ENCODE results near the gene CNTN1.

Gene CNTN1

GRCh38 chr12:40738856-40739255 is 46.6 kb downstream of the CNTN1 start:
- H2BK5ac ChIP-seq (ENCODE audit: low read length), result no peak overlapping the region
- H3K56ac ChIP-seq (ENCODE audit: low read length), result no peak overlapping the region
- H3K4ac ChIP-seq (ENCODE audit: low read depth, low read length), result no peak overlapping the region
- no peak overlapping the region for H3K18ac ChIP-seq (ENCODE audit: low read length)
- no peak overlapping the region for H2BK120ac ChIP-seq (ENCODE audit: low read depth, low read length)
- H3K79me1 ChIP-seq (ENCODE audit: low read length), result no peaks in the 10 kb centered on the region
- no peak overlapping the region for H3K27ac ChIP-seq (ENCODE audit: low read depth, low read length)
- H3K9ac ChIP-seq (ENCODE audit: low read length), result no peak overlapping the region
- no peak overlapping the region for H3K4me2 ChIP-seq (ENCODE audit: low read length)
- no peak overlapping the region for H4K5ac ChIP-seq (ENCODE audit: low read length)
- no peaks in the 10 kb centered on the region for H3K36me3 ChIP-seq (ENCODE audit: control insufficient read depth, insufficient read depth, low read length)
- H2BK15ac ChIP-seq (replicated peaks; ENCODE audit: low read depth), result no peak overlapping the region
- H3K4me3 ChIP-seq (ENCODE audit: low read length), result no peak overlapping the region
- DNase-seq, result no peak
- H2AK5ac ChIP-seq (ENCODE audit: low read length), result no peak overlapping the region
- H3K23ac ChIP-seq (ENCODE audit: low read length), result no peak overlapping the region
- H3K27me3 ChIP-seq (ENCODE audit: insufficient read depth, low read length, poor library complexity), result no peaks in the 10 kb centered on the region
- H4K8ac ChIP-seq (ENCODE audit: low read depth, low read length), result no peak overlapping the region
- no peaks in the 10 kb centered on the region for H3K79me2 ChIP-seq (ENCODE audit: control insufficient read depth, insufficient read depth, low read length)
- no peaks in the 10 kb centered on the region for H3K4me1 ChIP-seq (ENCODE audit: control insufficient read depth, low read depth, low read length)

GRCh38 chr12:40742041-40742440 is 49.8 kb downstream of the CNTN1 start:
- no peak overlapping the region for H2BK15ac ChIP-seq (replicated peaks; ENCODE audit: low read depth)
- H3K36me3 ChIP-seq (ENCODE audit: control insufficient read depth, insufficient read depth, low read length), result no peaks in the 10 kb centered on the region
- WGBS (ENCODE audit: extremely low coverage, insufficient coverage, low lambda C conversion rate), result no CpG with 5 or more reads among the region's 2 CpGs
- H2AK5ac ChIP-seq (ENCODE audit: low read length), result no peak overlapping the region
- H3K4ac ChIP-seq (ENCODE audit: low read depth, low read length), result no peak overlapping the region
- H2BK5ac ChIP-seq (ENCODE audit: low read length), result no peak overlapping the region
- no peak overlapping the region for H3K9ac ChIP-seq (ENCODE audit: low read length)
- H2BK120ac ChIP-seq (ENCODE audit: low read depth, low read length), result no peak overlapping the region
- H3K18ac ChIP-seq (ENCODE audit: low read length), result no peak overlapping the region
- H4K5ac ChIP-seq (ENCODE audit: low read length), result no peak overlapping the region
- no peak overlapping the region for H3K23ac ChIP-seq (ENCODE audit: low read length)
- no peaks in the 10 kb centered on the region for H3K79me1 ChIP-seq (ENCODE audit: low read length)
- H3K56ac ChIP-seq (ENCODE audit: low read length), result no peak overlapping the region
- no peak overlapping the region for H3K4me3 ChIP-seq (ENCODE audit: low read length)
- H3K27me3 ChIP-seq (ENCODE audit: insufficient read depth, low read length, poor library complexity), result no peaks in the 10 kb centered on the region
- H4K8ac ChIP-seq (ENCODE audit: low read depth, low read length), result no peak overlapping the region
- H3K27ac ChIP-seq (ENCODE audit: low read depth, low read length), result no peak overlapping the region
- DNase-seq, result no peak
- no peak overlapping the region for H3K4me2 ChIP-seq (ENCODE audit: low read length)
- H3K4me1 ChIP-seq (ENCODE audit: control insufficient read depth, low read depth, low read length), result peaks cover 3% of the 10 kb centered on the region
- no peaks in the 10 kb centered on the region for H3K79me2 ChIP-seq (ENCODE audit: control insufficient read depth, insufficient read depth, low read length)

- H2BK120ac ChIP-seq (ENCODE audit: low read depth, low read length), result no peak overlapping the region
- peak; percentile 84 for DNase-seq
- H3K18ac ChIP-seq (ENCODE audit: low read length), result no peak overlapping the region
- H3K9ac ChIP-seq (ENCODE audit: low read length), result no peak overlapping the region
- no peak overlapping the region for H4K8ac ChIP-seq (ENCODE audit: low read depth, low read length)
- H3K23ac ChIP-seq (ENCODE audit: low read length), result no peak overlapping the region
- peaks cover 5% of the 10 kb centered on the region for H3K4me1 ChIP-seq (ENCODE audit: control insufficient read depth, low read depth, low read length)
- H3K56ac ChIP-seq (ENCODE audit: low read length), result no peak overlapping the region
- no peak overlapping the region for H3K4me2 ChIP-seq (ENCODE audit: low read length)
- H2BK5ac ChIP-seq (ENCODE audit: low read length), result no peak overlapping the region
- no peaks in the 10 kb centered on the region for H3K27me3 ChIP-seq (ENCODE audit: insufficient read depth, low read length, poor library complexity)
- H3K27ac ChIP-seq (ENCODE audit: low read depth, low read length), result no peak overlapping the region
- H3K79me1 ChIP-seq (ENCODE audit: low read length), result no peaks in the 10 kb centered on the region
- H2BK15ac ChIP-seq (replicated peaks; ENCODE audit: low read depth), result no peak overlapping the region
- no peak overlapping the region for H3K4ac ChIP-seq (ENCODE audit: low read depth, low read length)
- no peaks in the 10 kb centered on the region for H3K36me3 ChIP-seq (ENCODE audit: control insufficient read depth, insufficient read depth, low read length)
- H2AK5ac ChIP-seq (ENCODE audit: low read length), result no peak overlapping the region
- H3K79me2 ChIP-seq (ENCODE audit: control insufficient read depth, insufficient read depth, low read length), result no peaks in the 10 kb centered on the region
- H3K4me3 ChIP-seq (ENCODE audit: low read length), result no peak overlapping the region
- no peak overlapping the region for H4K5ac ChIP-seq (ENCODE audit: low read length)
Observed at GRCh38 chr12:40745386-40745785, 53.1 kb downstream of the CNTN1 start.

GRCh38 chr12:40749863-40750262 is 57.6 kb downstream of the CNTN1 start:
- Histone ChIP-seq H4K8ac (ENCODE audit: low read depth, low read length) (no peak overlapping the region), H3K9ac (ENCODE audit: low read length) (no peak overlapping the region), H4K5ac (ENCODE audit: low read length) (no peak overlapping the region), H3K18ac (ENCODE audit: low read length) (no peak overlapping the region), H3K79me1 (ENCODE audit: low read length) (no peaks in the 10 kb centered on the region), H3K4ac (ENCODE audit: low read depth, low read length) (no peak overlapping the region), H2AK5ac (ENCODE audit: low read length) (no peak overlapping the region), H3K79me2 (ENCODE audit: control insufficient read depth, insufficient read depth, low read length) (no peaks in the 10 kb centered on the region), H2BK15ac (replicated peaks; ENCODE audit: low read depth) (no peak overlapping the region), H3K23ac (ENCODE audit: low read length) (no peak overlapping the region), H3K4me2 (ENCODE audit: low read length) (no peak overlapping the region), H3K4me3 (ENCODE audit: low read length) (no peak overlapping the region), H2BK120ac (ENCODE audit: low read depth, low read length) (no peak overlapping the region), H3K36me3 (ENCODE audit: control insufficient read depth, insufficient read depth, low read length) (no peaks in the 10 kb centered on the region), H3K4me1 (ENCODE audit: control insufficient read depth, low read depth, low read length) (peaks cover 5% of the 10 kb centered on the region), H2BK5ac (ENCODE audit: low read length) (no peak overlapping the region), H3K27me3 (ENCODE audit: insufficient read depth, low read length, poor library complexity) (no peaks in the 10 kb centered on the region), H3K56ac (ENCODE audit: low read length) (no peak overlapping the region), H3K27ac (ENCODE audit: low read depth, low read length) (no peak overlapping the region)
- WGBS (ENCODE audit: extremely low coverage, insufficient coverage, low lambda C conversion rate), result no CpG with 5 or more reads among the region's 1 CpG
- DNase-seq, result peak; percentile 68

- Histone ChIP-seq H3K18ac (ENCODE audit: low read length) (no peak overlapping the region), H3K4me1 (ENCODE audit: control insufficient read depth, low read depth, low read length) (peaks cover 2% of the 10 kb centered on the region), H2AK5ac (ENCODE audit: low read length) (no peak overlapping the region), H3K4me2 (ENCODE audit: low read length) (no peak overlapping the region), H3K27me3 (ENCODE audit: insufficient read depth, low read length, poor library complexity) (no peaks in the 10 kb centered on the region), H3K4me3 (ENCODE audit: low read length) (no peak overlapping the region), H2BK15ac (replicated peaks; ENCODE audit: low read depth) (no peak overlapping the region), H3K4ac (ENCODE audit: low read depth, low read length) (no peak overlapping the region), H2BK5ac (ENCODE audit: low read length) (no peak overlapping the region), H3K36me3 (ENCODE audit: control insufficient read depth, insufficient read depth, low read length) (no peaks in the 10 kb centered on the region), H3K79me2 (ENCODE audit: control insufficient read depth, insufficient read depth, low read length) (no peaks in the 10 kb centered on the region), H3K23ac (ENCODE audit: low read length) (no peak overlapping the region), H3K9ac (ENCODE audit: low read length) (no peak overlapping the region), H3K79me1 (ENCODE audit: low read length) (no peaks in the 10 kb centered on the region), H4K8ac (ENCODE audit: low read depth, low read length) (no peak overlapping the region), H3K27ac (ENCODE audit: low read depth, low read length) (no peak overlapping the region), H4K5ac (ENCODE audit: low read length) (no peak overlapping the region), H3K56ac (ENCODE audit: low read length) (no peak overlapping the region), H2BK120ac (ENCODE audit: low read depth, low read length) (no peak overlapping the region)
- WGBS (ENCODE audit: extremely low coverage, insufficient coverage, low lambda C conversion rate), result no CpG with 5 or more reads among the region's 2 CpGs
- no peak for DNase-seq
Observed at GRCh38 chr12:40752011-40752410, 59.8 kb downstream of the CNTN1 start.

GRCh38 chr12:40760821-40761220 is 68.6 kb downstream of the CNTN1 start:
- no peak overlapping the region for H4K8ac ChIP-seq (ENCODE audit: low read depth, low read length)
- H4K5ac ChIP-seq (ENCODE audit: low read length), result no peak overlapping the region
- H3K79me2 ChIP-seq (ENCODE audit: control insufficient read depth, insufficient read depth, low read length), result no peaks in the 10 kb centered on the region
- H3K27ac ChIP-seq (ENCODE audit: low read depth, low read length), result no peak overlapping the region
- no peak overlapping the region for H3K4me2 ChIP-seq (ENCODE audit: low read length)
- no peak overlapping the region for H3K4me3 ChIP-seq (ENCODE audit: low read length)
- no peaks in the 10 kb centered on the region for H3K27me3 ChIP-seq (ENCODE audit: insufficient read depth, low read length, poor library complexity)
- no peak overlapping the region for H2AK5ac ChIP-seq (ENCODE audit: low read length)
- DNase-seq, result no peak
- H3K56ac ChIP-seq (ENCODE audit: low read length), result no peak overlapping the region
- no peaks in the 10 kb centered on the region for H3K36me3 ChIP-seq (ENCODE audit: control insufficient read depth, insufficient read depth, low read length)
- no peak overlapping the region for H2BK120ac ChIP-seq (ENCODE audit: low read depth, low read length)
- no peak overlapping the region for H2BK15ac ChIP-seq (replicated peaks; ENCODE audit: low read depth)
- no peak overlapping the region for H3K23ac ChIP-seq (ENCODE audit: low read length)
- H2BK5ac ChIP-seq (ENCODE audit: low read length), result no peak overlapping the region
- no peak overlapping the region for H3K4ac ChIP-seq (ENCODE audit: low read depth, low read length)
- no peaks in the 10 kb centered on the region for H3K4me1 ChIP-seq (ENCODE audit: control insufficient read depth, low read depth, low read length)
- no peaks in the 10 kb centered on the region for H3K79me1 ChIP-seq (ENCODE audit: low read length)
- H3K18ac ChIP-seq (ENCODE audit: low read length), result no peak overlapping the region
- no peak overlapping the region for H3K9ac ChIP-seq (ENCODE audit: low read length)
